MM.1S (cell line): ENCODE data around the gene TBC1D20.

Source experiments
- DNase-seq: peaks from one replicate; pipeline ENCODE4 v3.0.0-alpha.2; 2015
- H2AFZ ChIP-seq: fragments of 300-600 bp; sonication (generic); 2 replicates; pipeline ENCODE4 v1.6.0; 2016; ENCODE audit warnings: antibody characterized with exemption, low read length
- H3F3A ChIP-seq: fragments of 300-600 bp; sonication (generic); 2 replicates; pipeline ENCODE4 v1.6.1; 2016; ENCODE audit warnings: mild to moderate bottlenecking, antibody characterized with exemption, low read length, moderate library complexity, mixed read lengths; ENCODE audit not compliant: insufficient read depth
- H3K27ac ChIP-seq: fragments of 300-600 bp; sonication (generic); 2 replicates; pipeline ENCODE4 v1.5.1; 2016; ENCODE audit warnings: mild to moderate bottlenecking, low read length
- H3K27me3 ChIP-seq: fragments of 300-600 bp; sonication (generic); replicated peaks from 2 replicates; pipeline ENCODE4 v1.6.0; 2016; ENCODE audit warnings: low read length; ENCODE audit not compliant: insufficient read depth
- H3K36me3 ChIP-seq: fragments of 300-600 bp; sonication (generic); replicated peaks from 2 replicates; pipeline ENCODE4 v1.6.1; 2016; ENCODE audit warnings: mild to moderate bottlenecking, low read length, mixed read lengths; ENCODE audit not compliant: insufficient read depth
- H3K4me1 ChIP-seq: fragments of 300-600 bp; sonication (generic); 2 replicates; pipeline ENCODE4 v1.6.1; 2016; ENCODE audit warnings: low read length, mixed read lengths
- H3K4me2 ChIP-seq: fragments of 300-600 bp; sonication (generic); 2 replicates; pipeline ENCODE4 v1.6.0; 2016; ENCODE audit warnings: low read depth, low read length
- H3K4me3 ChIP-seq: fragments of 300-600 bp; sonication (generic); 2 replicates; pipeline ENCODE4 v1.5.1; 2016; ENCODE audit warnings: low read length, mixed read lengths
- H3K79me2 ChIP-seq: fragments of 300-600 bp; sonication (generic); 2 replicates; pipeline ENCODE4 v1.6.1; 2016; ENCODE audit warnings: mixed run types, low read length, mixed read lengths
- H3K9ac ChIP-seq: fragments of 300-600 bp; sonication (generic); 2 replicates; pipeline ENCODE4 v1.6.1; 2016; ENCODE audit warnings: low read length, mixed read lengths
- H3K9me2 ChIP-seq: fragments of 300-600 bp; sonication (generic); replicated peaks from 2 replicates; pipeline ENCODE4 v1.6.1; 2016; ENCODE audit warnings: mild to moderate bottlenecking, low read length, mixed read lengths; ENCODE audit not compliant: insufficient read depth
- H3K9me3 ChIP-seq: fragments of 300-600 bp; sonication (generic); replicated peaks from 2 replicates; pipeline ENCODE4 v1.6.1; 2016; ENCODE audit warnings: mild to moderate bottlenecking, low read length, mixed read lengths; ENCODE audit not compliant: insufficient read depth
- H4K20me1 ChIP-seq: fragments of 300-600 bp; sonication (generic); 2 replicates; pipeline ENCODE4 v1.6.1; 2016; ENCODE audit warnings: mild to moderate bottlenecking, low read length, moderate library complexity, mixed read lengths; ENCODE audit not compliant: insufficient read depth
- CTCF ChIP-seq: fragments of 300-600 bp; sonication (generic); IDR thresholded peaks from 2 replicates; pipeline ENCODE4 v1.5.1; 2016; ENCODE audit warnings: antibody characterized with exemption, low read length, mixed read lengths
- EZH2 ChIP-seq: fragments of 300-600 bp; sonication (generic); optimal IDR thresholded peaks from 2 replicates; pipeline ENCODE3; 2017; ENCODE audit warnings: low read depth, mild to moderate bottlenecking, antibody characterized with exemption, low read length, mixed read lengths
- EZH2phosphoT487 ChIP-seq: fragments of 300-600 bp; sonication (generic); IDR thresholded peaks from 2 replicates; pipeline ENCODE4 v1.6.1; 2018; ENCODE audit warnings: antibody characterized with exemption, low read length

TBC1D20 gene

GRCh38 chr20:419556-420165 is 42.7 kb downstream of the TBC1D20 start:
- no peaks in the 10 kb centered on the region for H3K9me3 ChIP-seq
- H3F3A ChIP-seq = no peaks in the 10 kb centered on the region
- no peaks in the 10 kb centered on the region for H3K79me2 ChIP-seq
- TF ChIP-seq EZH2phosphoT487 (no peak), EZH2 (no peak), CTCF (no peak)
- no peak overlapping the region for H3K4me3 ChIP-seq
- H4K20me1 ChIP-seq = no peaks in the 10 kb centered on the region
- H2AFZ ChIP-seq = no peak overlapping the region
- H3K4me2 ChIP-seq = no peak overlapping the region
- H3K9ac ChIP-seq = no peak overlapping the region
- H3K27me3 ChIP-seq = no peaks in the 10 kb centered on the region
- no peaks in the 10 kb centered on the region for H3K36me3 ChIP-seq
- DNase-seq = no peak
- no peaks in the 10 kb centered on the region for H3K9me2 ChIP-seq
- H3K4me1 ChIP-seq = no peaks in the 10 kb centered on the region
- H3K27ac ChIP-seq = no peak overlapping the region

GRCh38 chr20:418858-419365 is 43.4 kb downstream of the TBC1D20 start:
- Histone ChIP-seq H3K79me2 (no peaks in the 10 kb centered on the region), H3K9me3 (no peaks in the 10 kb centered on the region), H3K9me2 (no peaks in the 10 kb centered on the region), H4K20me1 (no peaks in the 10 kb centered on the region), H3K9ac (no peak overlapping the region), H3F3A (no peaks in the 10 kb centered on the region), H3K36me3 (no peaks in the 10 kb centered on the region), H3K27me3 (no peaks in the 10 kb centered on the region), H3K4me1 (no peaks in the 10 kb centered on the region), H3K27ac (no peak overlapping the region), H3K4me3 (no peak overlapping the region), H2AFZ (no peak overlapping the region), H3K4me2 (no peak overlapping the region)
- TF ChIP-seq EZH2phosphoT487 = no peak
- no peak for TF ChIP-seq EZH2
- TF ChIP-seq CTCF = no peak
- no peak for DNase-seq

DNA sequence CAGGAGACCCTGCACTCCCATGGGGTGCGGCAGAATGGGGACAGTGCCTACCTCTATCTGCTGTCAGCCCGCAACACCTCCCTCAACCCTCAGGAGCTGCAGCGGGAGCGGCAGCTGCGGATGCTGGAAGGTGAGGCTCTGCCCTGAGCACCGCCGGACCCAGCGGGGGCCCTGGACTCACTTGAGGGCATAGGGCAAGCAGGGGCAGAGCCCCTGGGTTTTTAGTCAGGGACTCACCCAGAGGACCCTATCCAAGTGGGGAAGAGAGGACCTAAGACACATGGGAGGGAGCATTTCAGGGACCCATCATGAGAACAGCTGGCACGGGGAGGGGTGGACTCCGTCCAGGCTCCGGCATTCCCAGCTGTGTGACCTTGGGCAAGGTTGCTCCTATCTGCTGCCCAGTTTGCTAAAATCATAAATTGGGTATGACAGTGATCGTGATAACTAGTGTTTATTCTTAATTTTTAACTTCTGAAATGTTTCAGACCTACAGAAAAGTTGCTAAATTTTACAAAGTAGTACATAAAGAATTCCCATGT is 44.5 kb downstream of the TBC1D20 start:
- no peaks in the 10 kb centered on the region for H4K20me1 ChIP-seq
- H3K4me2 ChIP-seq = no peak overlapping the region
- H3K9ac ChIP-seq = no peak overlapping the region
- no peaks in the 10 kb centered on the region for H3K9me2 ChIP-seq
- H3K27ac ChIP-seq = no peak overlapping the region
- no peaks in the 10 kb centered on the region for H3F3A ChIP-seq
- H3K36me3 ChIP-seq = no peaks in the 10 kb centered on the region
- H3K4me3 ChIP-seq = no peak overlapping the region
- no peak for DNase-seq
- H2AFZ ChIP-seq = no peak overlapping the region
- TF ChIP-seq EZH2phosphoT487 (no peak), EZH2 (no peak), CTCF (no peak)
- no peaks in the 10 kb centered on the region for H3K4me1 ChIP-seq
- no peaks in the 10 kb centered on the region for H3K9me3 ChIP-seq
- H3K79me2 ChIP-seq = peaks cover 4% of the 10 kb centered on the region; the same call in 1 of the 2 replicates
- no peaks in the 10 kb centered on the region for H3K27me3 ChIP-seq
